ENCODE measurements around the gene TBC1D5.

DNA sequence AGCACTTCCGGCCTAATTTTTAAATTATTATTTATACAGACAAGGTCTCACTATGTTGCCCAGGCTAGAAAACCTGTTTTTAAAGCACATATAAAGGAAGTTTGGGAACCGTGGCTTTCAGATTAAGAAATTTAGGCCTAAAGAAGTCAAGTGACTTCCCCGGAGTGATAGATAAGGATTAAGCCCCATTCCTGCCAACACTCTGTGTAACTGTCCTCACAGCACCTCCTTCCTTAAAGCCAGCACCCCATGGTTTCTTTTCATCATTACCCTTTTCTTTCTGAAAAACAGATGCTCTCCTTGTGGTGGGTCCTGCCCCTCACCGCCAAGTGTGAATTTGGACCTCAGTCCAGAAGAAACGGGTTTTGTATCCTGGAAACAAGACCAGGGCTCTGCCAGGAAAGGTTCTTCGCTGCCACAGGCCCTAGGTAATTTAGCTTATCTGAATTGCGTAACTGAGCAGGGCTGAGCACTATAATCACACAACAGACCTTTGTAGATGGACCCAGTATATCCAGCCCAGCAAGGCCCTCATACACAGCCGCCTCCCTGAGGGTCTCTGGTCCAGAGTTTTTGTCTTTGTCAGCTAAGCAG lies 626.3 kb downstream of the TBC1D5 start:
- TF ChIP-seq, protein P1, sequence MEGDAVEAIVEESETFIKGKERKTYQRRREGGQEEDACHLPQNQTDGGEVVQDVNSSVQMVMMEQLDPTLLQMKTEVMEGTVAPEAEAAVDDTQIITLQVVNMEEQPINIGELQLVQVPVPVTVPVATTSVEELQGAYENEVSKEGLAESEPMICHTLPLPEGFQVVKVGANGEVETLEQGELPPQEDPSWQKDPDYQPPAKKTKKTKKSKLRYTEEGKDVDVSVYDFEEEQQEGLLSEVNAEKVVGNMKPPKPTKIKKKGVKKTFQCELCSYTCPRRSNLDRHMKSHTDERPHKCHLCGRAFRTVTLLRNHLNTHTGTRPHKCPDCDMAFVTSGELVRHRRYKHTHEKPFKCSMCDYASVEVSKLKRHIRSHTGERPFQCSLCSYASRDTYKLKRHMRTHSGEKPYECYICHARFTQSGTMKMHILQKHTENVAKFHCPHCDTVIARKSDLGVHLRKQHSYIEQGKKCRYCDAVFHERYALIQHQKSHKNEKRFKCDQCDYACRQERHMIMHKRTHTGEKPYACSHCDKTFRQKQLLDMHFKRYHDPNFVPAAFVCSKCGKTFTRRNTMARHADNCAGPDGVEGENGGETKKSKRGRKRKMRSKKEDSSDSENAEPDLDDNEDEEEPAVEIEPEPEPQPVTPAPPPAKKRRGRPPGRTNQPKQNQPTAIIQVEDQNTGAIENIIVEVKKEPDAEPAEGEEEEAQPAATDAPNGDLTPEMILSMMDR (IDR thresholded peaks at IDR 0.05) = no peak
- no peak for TF ChIP-seq POLR2A (IDR thresholded peaks at IDR 0.05)

Measured in vagina (tissue), 2 donors.